Measurements from ENCODE around the gene NECTIN1. TPM values are rescaled to one million over a fixed set of nuclear protein-coding genes. Genes with fewer than 3 reads are reported as not detected.

The NECTIN1 gene
- total RNA-seq, 1 donor from 2014 or later, result 10.4 TPM

DNA sequence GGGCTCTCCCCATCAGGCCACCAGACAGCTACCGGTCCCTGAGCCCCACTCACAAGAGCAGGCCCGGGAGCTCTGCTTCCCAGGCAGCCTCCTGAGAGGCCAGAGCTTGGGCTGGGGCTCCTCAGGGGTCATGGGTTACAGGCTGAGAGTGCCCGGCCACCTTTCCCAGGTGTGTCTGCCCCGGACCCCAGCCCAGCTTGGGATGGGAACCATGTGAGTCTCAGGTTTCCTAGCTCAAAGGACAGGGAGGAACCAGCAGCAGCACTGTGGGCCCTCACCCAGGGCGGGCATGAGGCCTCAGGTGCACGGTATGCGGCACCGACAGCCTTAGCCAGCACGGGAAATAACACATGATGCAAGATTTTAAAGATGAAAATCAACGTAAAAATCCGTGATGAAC lies 90.1 kb downstream of the NECTIN1 start:
- TF ChIP-seq, protein P1, sequence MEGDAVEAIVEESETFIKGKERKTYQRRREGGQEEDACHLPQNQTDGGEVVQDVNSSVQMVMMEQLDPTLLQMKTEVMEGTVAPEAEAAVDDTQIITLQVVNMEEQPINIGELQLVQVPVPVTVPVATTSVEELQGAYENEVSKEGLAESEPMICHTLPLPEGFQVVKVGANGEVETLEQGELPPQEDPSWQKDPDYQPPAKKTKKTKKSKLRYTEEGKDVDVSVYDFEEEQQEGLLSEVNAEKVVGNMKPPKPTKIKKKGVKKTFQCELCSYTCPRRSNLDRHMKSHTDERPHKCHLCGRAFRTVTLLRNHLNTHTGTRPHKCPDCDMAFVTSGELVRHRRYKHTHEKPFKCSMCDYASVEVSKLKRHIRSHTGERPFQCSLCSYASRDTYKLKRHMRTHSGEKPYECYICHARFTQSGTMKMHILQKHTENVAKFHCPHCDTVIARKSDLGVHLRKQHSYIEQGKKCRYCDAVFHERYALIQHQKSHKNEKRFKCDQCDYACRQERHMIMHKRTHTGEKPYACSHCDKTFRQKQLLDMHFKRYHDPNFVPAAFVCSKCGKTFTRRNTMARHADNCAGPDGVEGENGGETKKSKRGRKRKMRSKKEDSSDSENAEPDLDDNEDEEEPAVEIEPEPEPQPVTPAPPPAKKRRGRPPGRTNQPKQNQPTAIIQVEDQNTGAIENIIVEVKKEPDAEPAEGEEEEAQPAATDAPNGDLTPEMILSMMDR (IDR thresholded peaks at IDR 0.05), result no peak
- no peaks in the 10 kb centered on the region for H3K4me1 ChIP-seq
- ATAC-seq (no peak), DNase-seq (no peak)
- H3K9me3 ChIP-seq, result no peaks in the 10 kb centered on the region
- intact Hi-C loops (cut with DNase I), result no loop called here
- no peak overlapping the region for H3K4me3 ChIP-seq
- no peak overlapping the region for H3K27ac ChIP-seq
- no peaks in the 10 kb centered on the region for H3K36me3 ChIP-seq
- H3K27me3 ChIP-seq, result no peaks in the 10 kb centered on the region

DNA sequence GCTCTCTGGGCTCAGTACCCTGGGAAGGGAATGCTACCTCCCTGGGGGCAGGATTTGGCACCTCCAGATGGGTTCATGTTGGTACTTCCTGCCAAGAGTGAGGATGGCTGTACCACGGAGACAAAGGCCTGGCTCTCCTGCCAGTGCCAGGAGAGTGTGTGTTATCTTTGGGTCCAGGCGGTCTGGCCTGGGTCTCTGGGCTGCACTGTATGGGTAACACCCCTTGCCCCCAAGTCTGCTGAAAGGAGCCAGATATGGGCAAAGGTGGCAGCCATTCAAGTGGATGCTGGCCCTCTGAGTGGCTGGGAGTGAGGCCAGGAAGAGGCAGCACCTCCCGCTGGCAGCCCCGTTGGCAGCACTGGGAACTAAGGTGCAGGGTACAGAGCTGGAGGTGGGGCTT lies 91.5 kb downstream of the NECTIN1 start:
- no peaks in the 10 kb centered on the region for H3K4me1 ChIP-seq
- TF ChIP-seq, protein P1 (IDR thresholded peaks at IDR 0.05), result no peak
- intact Hi-C loops (cut with DNase I), result no loop called here
- H3K27me3 ChIP-seq, result no peaks in the 10 kb centered on the region
- no peak overlapping the region for H3K27ac ChIP-seq
- H3K9me3 ChIP-seq, result no peaks in the 10 kb centered on the region
- no peak for DNase-seq
- no peak for ATAC-seq
- no peak overlapping the region for H3K4me3 ChIP-seq
- no peaks in the 10 kb centered on the region for H3K36me3 ChIP-seq

DNA sequence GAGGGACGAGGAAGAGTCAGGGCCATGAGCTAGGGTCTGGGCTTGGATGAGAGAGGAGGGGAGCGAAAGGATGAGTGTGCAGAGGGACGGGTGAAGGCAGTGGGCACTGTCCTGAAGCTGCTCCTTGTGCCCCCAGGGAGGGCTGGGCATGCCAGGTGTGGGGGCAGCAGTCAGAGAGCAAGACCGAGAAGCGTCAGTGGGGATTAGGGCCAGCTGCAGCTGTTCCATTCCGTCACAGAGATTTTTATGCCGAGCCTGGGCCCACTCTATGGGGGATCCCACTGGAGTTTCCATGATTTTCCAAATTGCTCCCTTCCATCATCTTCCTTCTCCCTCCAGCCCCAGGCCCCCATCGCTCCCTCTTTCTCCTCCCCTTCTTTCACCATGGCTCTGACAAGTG lies 93.2 kb downstream of the NECTIN1 start:
- ATAC-seq, result no peak
- intact Hi-C loops (cut with DNase I), result no loop called here

DNA sequence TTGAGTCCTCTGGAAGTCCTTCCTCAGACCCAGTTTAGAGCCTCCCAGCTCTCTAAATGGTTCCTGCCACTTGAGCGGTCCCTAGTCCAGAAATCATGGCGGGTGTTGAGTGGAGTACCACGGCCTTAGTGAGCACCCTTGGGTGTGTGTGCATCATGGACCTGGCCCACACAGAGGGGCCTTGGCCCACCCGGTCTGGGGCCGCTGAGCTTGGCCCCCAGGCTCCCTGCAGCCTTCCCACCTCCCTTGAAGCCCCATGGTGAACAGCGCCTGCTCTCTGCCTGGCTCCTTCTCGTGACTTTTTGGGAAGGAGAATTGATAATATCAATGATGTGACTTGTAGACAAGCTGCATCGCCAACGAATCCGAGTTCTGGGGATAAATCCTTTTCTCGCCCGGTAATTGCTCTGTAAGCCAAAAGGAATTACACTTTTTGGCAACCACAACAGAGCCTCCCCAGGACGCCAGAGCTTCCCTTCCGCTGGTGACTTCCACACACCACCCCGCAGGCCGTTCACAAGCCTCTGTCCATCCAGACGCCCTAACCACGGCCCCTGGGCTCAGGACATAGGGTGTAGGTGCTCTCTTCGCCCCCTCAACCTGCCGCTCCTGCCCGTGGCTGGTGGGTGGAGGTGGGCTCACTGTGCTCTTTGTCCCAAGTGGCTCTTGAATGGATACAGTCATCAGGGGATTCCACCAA lies 93.8 kb downstream of the NECTIN1 start:
- Histone ChIP-seq H3K9me3 (no peaks in the 10 kb centered on the region), H3K36me3 (no peaks in the 10 kb centered on the region), H3K27ac (no peak overlapping the region), H3K27me3 (no peaks in the 10 kb centered on the region), H3K4me3 (no peak overlapping the region), H3K4me1 (no peaks in the 10 kb centered on the region)
- TF ChIP-seq, protein P1 (IDR thresholded peaks at IDR 0.05), result no peak
- DNase-seq (no peak), ATAC-seq (no peak)
- intact Hi-C loops (cut with DNase I), result no loop called here

More for the DNA sequence above, 93.2 kb downstream of the NECTIN1 start:
- no peaks in the 10 kb centered on the region for H3K36me3 ChIP-seq
- TF ChIP-seq, protein P1 (IDR thresholded peaks at IDR 0.05), result no peak
- H3K27ac ChIP-seq, result no peak overlapping the region
- H3K4me3 ChIP-seq, result no peak overlapping the region
- no peak for DNase-seq
- H3K9me3 ChIP-seq, result no peaks in the 10 kb centered on the region
- H3K4me1 ChIP-seq, result no peaks in the 10 kb centered on the region
- H3K27me3 ChIP-seq, result no peaks in the 10 kb centered on the region

DNA sequence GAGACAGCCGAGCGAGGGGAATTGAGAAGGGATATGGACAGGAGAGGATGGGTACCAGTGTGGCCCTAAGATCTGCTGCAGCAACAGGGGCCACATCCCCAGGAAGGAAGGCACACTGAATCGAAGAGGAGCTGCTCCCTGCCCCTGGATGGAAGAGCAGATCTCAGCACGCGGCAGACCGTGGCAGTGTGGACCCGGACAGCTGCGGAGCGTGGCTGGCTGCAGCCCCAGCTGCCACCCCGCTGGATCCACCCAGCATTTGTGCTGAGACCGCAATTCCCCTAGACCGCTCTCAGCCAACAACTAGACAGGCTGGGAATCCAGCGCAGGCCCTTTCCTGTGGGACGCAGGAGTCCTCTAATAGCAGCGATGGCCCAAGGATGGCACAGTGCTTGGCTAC lies 94.7 kb downstream of the NECTIN1 start:
- no peaks in the 10 kb centered on the region for H3K27me3 ChIP-seq
- no peaks in the 10 kb centered on the region for H3K36me3 ChIP-seq
- no peak overlapping the region for H3K27ac ChIP-seq
- DNase-seq, result no peak
- intact Hi-C loops (cut with DNase I), result no loop called here
- no peaks in the 10 kb centered on the region for H3K9me3 ChIP-seq
- H3K4me1 ChIP-seq, result no peaks in the 10 kb centered on the region
- TF ChIP-seq, protein P1 (IDR thresholded peaks at IDR 0.05), result no peak
- no peak overlapping the region for H3K4me3 ChIP-seq
- ATAC-seq, result no peak
